Tongue (tissue), 2 donors: ENCODE results near the gene CTDSPL. TPM values are rescaled to one million over a fixed set of nuclear protein-coding genes. Genes with fewer than 3 reads are reported as not detected.

Source experiments
- DNase-seq: peaks from one replicate; pipeline ENCODE4 v3.0.0-alpha.2; 2015
- total RNA-seq: library from RNA; depleted of rRNA; stranded (reverse); fragments of >200 nt; gene quantifications from one replicate; pipeline ENCODE4 v1.2.3, GENCODE V29; 2014

The CTDSPL gene
- total RNA-seq, 1 donor from 2014 or later, result 29.4 TPM

DNA sequence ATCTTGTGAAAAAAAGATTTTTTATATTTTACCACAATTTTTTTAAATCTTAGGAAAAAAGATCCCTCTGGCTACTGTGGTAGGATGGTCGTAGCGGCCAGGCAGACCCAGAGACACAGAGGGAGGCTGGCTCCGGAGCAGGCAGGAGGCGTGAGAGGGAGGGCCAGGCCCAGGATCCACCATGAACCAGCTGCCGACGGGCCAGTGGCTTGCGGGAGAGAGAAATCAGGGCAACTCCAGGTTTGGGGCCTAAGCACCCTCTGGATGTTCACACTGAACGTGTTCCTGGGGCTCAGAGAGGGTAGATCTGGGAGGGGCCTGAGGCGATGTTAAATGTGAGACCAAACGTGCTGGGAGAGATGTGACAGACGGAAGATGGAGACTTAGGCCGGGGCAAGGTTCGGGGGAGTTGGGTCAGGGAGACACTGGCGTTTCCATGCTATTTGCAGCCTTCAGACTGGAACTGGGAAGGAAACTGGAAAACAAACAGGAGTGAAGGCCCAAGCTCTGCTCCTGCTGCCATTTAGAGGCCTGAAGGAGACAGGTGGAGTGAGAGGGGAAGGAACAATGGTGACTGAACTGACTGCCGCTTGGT is 127.3 kb downstream of the CTDSPL start:
- no peak for DNase-seq

DNA sequence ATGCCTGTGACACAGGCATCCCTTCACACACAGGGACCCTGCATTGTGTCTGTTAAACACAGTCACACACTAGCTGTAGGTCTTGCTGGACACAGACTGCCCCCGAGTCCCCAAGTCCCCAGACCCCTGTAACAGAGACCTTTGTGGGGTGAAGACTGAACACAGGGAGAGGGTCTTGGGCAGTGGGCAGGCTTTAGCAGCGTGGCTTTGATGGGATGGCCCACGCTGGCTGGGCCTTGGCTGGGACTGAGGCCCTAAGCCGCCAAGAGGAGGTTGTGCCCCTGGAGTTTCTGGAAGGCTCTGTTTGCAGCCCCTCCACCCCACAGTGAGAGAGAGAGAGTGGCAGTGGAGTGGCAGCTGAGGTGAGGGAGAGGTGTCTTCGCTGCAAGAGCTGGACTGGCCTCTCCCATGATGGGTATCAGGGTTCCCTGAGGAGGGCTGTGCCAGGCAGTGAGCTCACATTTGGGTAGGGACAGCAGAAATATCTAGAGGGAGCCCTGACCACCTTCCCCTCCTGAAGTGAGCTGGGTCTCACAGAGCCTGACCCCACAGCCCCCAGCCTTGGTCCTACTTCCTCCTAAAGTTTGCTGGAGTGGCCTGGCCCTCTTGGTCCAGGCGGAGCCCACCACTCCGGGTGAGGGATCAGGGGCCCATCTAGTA is 128.3 kb downstream of the CTDSPL start:
- DNase-seq, result no peak

DNA sequence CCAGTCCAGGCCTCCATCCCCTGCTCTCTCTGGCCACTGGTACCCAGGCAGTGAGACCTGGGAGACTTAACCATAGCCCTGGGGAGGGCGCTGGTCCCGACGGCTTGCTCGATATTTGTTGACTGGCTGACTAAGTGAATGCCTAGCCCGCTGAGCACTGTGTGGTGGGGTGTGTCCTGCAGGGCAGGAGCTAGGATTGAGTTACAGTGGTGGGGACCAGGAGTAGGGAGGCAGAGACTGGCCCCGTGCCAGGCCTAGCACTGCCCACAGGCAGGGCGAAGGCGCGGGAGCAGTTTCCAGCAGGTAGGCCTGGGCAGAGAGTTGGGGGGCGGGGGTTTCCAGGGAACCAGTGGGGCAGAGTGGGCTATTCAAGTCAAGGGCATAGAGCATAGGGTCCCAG is 128.8 kb downstream of the CTDSPL start, which contains the start of gene VILL:
Gene VILL (plus strand): TSS at position 260 of the 400 bp plus-strand sequence. CDS start 2,887 bp downstream, outside the sequence.
- peak; percentile 45 for DNase-seq

DNA sequence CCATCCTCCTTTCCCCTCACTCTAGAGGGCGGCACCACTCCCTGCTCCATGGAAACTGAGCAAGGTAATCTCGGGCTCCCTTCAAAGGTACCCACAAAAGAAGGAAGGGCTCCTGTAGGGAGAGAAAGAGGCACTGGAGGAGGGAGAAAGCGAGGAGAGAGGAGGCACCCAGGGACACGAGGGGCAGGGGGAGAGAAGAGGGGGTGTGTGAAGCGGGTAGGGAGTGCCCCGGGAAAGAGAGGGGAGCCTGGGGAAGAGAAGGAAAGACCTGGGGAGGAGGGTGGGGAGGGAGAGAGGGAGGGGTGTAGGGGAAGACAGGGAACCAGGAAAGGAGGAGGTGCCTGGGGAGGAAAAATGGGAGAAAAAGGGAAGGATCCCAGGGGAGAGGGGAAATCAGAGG is 129.4 kb downstream of the CTDSPL start:
- no peak for DNase-seq

DNA sequence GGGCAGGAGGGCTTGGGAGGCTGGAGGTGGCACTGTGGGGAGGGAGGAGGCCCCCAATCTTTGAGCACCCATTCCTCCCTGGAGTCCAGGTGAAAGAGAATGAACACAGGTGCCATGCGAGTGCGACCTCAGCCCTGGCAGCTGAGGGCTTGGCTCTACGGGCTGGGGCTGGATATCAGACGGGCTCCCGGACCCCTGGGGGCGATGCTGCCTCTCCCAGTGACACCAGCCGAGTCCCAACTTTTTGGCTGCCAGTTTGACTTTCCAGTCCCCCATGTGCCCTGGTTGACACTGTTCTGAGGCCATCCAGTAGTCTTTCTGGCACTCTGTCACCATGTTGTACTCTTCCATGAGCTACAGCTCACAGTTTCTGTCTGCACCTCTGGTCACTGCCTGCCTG is 130.1 kb downstream of the CTDSPL start:
- no peak for DNase-seq

DNA sequence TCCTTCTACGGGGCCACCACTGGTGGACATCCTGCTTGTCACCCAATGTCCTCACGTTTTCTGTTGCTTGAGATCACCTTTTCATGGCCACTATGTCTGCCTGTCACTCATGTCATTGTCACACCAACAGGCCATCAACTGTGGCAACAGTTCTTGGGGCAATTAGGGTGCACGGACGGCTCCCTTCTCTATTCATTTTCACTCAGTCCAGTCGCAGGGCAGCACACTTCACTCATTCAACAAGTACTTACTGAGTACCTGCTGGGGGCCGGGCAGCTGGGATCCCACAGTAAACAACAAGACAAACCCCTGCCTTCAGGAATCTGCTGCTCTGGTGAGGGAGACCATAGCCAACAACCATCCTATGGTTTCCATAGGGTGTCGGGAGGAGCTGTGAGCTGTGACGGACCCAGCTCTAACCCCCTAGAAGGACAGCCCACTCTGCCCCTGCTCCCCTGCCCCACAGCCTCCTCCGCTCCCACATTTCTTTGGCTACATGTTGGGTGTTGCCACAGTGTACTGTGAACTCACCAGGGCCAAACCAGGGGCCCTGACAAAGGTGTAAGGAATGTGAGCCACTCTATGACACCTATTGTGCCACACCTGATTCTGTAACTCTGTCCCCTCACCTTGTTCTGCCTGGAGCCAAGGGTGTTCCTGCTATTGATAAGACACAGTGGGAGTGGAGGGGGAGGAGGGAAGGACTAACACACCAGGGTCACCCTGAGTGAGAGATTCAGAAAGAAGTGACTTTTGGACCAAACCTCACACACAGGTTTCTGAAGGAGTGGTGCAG is 130.8 kb downstream of the CTDSPL start:
- DNase-seq, result no peak

DNA sequence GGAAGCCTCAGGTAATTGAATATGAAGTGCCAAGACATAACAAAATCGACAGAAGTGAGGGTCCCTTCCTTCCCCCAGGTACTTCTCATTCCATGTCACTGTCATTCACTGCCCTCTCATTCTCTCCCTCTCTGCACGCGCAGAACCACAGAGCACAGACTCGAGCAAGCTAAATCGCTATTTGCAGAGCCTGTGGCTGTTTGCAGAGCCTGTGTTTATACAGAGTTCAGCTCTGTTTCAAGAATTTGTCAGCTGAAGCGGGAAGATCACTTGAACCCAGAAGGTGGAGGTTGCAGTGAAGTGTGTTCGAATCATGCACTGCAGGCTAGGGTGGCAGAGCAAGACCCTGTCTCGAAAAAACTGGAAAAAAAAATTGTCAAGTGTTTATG is 131.4 kb downstream of the CTDSPL start:
- no peak for DNase-seq

DNA sequence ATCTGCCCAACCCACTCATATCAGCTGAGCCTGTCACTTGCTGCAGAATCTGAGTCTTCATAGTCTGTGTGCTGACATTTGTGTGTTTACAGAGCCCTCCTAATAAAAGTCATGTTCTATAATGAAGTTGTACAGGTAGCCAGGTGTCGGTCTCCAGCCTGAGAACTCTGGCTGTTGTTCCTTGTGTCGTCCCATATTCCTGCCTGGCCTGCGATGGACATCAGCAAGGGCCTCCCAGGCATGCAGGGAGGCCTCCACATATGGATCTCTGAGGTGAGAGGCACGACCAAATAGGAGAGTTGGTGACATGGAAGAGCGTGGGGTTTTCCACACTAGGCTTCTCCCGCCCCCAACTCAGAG is 131.8 kb downstream of the CTDSPL start:
- no peak for DNase-seq

DNA sequence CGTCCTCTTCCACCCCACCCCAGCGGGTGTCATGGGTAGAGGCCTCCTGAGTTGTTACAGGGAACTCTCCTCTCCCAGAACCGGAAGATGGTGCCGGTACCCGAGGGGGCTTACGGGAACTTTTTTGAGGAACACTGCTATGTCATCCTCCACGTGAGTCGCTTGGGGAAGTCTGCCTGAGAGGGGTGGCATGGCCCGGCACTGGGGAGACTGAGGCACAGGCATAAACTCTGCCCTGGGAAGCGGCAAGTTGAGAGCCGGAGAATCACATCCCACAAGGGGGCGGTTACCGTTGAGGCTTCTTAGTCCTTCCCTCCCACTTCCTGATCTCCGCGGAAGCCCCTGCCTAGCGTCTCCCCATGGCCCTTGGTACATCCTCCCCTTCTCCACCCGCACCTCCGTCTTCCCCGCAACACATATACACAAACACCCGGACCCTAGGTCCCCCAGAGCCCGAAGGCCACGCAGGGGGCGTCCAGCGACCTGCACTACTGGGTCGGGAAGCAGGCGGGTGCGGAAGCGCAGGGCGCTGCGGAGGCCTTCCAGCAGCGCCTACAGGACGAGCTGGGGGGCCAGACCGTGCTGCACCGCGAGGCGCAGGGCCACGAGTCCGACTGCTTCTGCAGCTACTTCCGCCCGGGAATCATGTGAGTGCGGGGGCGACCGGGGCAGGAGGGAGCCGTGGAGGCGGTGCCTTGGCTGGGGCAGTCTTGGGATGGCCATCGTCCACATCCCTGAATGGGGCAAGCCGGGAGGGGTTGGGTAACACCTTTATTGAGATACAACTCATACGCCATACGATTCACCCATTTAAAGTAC is 132.3 kb downstream of the CTDSPL start:
- peak; percentile 79 for DNase-seq

DNA sequence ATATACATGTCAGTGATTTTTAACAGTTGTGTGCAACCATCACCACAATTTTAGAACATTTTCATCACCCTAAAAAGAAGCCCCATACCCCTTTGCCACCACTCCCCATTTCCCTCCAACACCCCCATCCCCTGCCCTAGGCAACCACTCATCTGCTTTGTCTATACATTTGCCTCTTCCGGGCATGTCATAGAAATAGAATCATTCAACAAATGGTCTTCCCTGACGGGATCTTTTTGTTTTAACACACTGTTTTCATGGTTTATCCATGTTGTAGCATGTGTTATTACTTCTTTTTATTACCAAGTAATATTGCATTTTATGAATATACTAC is 132.9 kb downstream of the CTDSPL start:
- no peak for DNase-seq

DNA sequence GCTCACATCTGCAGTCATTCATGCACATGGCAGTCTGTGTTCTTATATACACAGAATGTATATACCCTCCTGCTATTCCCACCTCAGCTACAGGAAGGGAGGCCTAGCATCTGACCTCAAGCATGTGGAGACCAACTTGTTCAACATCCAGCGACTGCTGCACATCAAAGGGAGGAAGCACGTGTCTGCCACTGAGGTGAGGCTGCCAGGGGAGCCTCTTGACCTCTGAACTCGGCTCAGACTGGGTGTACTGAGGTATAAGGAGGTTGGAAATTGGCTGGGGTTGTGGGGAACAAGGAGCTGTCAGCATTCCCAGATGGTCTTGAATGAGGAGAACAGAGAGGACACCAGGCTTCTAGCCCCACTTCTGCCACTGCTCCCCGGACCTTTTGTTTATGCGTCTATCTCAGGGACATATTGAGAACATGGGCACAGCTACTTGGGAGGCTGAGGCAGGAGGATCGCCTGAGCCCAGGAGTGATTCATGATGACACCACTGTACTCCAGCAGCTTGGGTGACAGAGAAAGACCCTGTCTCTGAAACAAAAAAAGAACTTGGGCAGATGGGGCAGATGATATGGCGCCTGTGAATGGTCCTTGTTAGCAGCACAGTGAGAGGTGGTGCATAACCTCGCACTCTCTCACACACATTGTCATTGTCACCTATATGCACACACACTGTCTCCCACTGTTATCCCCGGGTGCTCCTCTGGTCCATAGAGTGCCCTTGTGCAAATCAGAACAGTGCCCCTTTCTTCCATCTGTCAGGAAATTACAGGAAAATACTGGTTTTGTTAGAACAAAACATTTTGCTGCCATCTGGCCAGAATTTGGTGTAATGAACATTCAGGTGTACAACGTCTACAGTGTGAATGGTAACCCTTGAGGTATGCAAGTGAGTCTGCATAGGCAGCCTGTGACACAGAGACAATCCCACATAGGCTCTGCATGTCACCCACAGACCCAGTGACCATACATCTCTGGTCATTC is 134.3 kb downstream of the CTDSPL start:
- DNase-seq, result no peak

DNA sequence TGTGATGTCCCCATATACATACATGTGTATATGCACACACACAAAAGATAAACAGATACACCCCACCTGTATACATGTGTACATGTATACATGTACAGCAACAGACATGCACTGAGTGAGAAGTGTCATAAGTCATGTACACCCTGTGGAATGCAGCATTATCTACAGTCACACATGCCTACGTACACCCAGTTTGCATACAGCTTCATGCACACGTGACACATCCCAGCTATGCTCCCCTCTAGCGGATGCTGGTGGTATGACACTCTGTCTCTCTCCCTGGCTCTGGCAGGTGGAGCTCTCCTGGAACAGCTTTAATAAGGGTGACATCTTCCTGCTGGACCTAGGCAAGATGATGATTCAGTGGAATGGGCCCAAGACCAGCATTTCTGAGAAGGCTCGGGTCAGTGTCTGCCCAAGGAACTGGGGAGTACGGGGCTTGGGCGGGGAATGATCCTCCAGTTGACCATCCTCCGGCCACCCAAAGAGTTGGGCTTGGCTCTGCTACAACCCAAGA is 135.2 kb downstream of the CTDSPL start:
- peak; percentile 89 for DNase-seq

DNA sequence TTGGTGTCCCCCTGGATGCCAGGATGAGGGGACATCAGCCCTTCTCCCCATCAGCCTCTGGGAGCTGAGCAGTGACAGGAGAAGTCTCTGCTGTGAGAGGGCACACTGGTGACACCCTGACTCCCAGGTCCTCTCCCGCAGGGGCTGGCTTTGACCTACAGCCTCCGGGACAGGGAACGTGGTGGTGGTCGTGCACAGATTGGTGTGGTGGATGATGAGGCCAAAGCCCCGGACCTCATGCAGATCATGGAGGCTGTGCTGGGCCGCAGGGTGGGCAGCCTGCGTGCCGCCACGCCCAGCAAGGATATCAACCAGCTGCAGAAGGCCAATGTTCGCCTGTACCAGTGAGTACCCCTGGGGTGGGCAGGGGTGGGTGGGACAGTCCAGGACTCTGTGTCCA is 135.7 kb downstream of the CTDSPL start:
- DNase-seq, result no peak

DNA sequence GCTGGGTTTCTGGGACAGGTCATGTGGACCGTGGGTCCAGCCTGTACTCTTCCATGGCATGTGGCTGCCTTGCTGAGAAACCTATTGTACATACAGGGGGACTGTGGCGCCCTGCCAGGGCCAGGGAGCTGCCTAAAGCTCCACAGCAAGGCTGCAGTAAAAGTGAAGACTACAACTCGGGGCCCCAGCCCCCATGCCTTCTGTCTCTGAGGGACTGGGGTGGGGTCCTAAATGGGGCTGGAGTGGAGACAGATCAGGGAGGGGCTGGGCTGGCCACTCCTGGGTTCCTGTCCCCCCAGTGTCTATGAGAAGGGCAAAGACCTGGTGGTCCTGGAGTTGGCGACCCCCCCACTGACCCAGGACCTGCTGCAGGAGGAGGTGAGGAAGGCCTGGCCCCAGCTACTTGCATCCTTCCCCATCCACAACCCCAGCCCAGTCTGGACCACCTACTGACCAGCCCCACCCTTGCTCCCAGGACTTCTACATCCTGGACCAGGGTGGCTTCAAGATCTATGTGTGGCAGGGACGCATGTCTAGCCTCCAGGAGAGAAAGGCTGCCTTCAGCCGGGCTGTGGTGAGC is 136.2 kb downstream of the CTDSPL start:
- no peak for DNase-seq

DNA sequence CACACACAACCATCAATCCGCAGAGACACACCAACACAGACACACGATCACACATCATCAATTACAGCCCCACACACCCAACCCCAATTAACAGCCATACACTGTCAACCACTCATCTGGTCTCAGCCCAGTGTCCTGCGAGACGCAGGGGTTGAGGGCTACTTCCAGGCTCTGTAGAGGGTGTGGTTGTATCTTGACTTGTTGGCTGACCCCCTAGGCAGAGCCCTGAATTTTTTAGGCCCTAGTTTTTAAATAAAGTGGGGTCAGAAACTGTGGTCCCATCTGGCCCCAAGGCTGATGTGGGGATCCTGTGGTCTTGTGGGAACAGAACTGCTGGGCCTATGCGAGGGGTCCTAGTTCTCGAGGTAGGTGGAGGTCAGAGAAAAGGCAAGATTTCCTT is 138.2 kb downstream of the CTDSPL start:
- DNase-seq, result no peak

DNA sequence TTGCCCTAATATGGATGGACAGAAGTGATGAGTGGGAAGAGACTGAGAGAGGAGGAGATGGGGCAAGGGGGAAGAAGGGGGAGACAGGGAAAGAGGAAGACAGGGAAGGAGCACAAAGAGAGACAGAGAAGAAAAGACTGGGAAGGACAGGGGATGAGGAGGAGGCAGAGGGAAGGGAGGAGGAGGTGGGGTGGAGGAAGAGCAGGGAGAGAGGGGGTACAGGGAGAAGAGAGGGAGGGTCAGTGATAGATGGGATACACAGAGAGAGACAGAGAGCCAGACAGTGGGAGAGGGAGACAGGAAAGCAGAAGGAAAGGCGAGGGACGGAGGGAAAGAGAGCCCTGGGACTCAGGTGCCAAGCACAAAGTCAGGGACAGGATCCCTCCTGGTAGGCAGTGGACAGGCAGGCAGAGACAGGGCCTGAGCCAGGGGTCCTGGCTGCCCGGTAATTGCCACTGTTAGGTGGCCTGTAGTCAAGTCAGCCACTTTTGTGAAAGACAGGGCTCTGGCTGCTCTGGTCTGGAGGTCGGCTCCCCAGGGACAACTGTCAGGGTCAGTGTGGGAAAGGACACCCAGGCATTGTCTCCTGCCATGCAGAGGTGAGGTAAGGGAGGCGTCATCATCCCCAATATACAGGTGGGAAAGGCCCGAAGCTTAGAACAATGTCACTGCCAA is 138.7 kb downstream of the CTDSPL start:
- no peak for DNase-seq

DNA sequence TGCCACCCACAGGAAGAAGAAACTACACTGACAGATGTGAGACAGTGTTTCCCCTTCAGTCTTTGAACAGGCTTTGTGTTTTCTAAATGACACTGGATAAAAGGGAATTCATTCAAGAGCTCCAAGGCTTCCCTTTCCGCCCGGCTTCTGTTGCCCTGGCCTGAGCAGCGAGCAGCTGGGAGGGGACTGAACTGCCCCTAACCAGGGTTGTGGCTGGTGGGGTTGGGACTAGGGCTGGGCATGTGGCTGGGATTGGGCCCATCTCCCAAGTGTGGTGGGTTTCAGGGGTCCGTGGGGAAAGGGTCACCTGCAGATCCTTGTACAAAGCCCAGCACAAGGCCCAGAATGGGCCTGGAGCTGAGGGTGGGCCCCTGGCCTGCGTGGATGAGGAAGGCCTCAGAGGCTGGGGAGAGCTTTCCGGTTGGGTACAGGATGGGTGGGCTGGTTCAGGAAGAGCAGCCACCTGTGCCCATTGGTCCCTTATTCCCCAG is 139.3 kb downstream of the CTDSPL start:
- DNase-seq, result no peak

DNA sequence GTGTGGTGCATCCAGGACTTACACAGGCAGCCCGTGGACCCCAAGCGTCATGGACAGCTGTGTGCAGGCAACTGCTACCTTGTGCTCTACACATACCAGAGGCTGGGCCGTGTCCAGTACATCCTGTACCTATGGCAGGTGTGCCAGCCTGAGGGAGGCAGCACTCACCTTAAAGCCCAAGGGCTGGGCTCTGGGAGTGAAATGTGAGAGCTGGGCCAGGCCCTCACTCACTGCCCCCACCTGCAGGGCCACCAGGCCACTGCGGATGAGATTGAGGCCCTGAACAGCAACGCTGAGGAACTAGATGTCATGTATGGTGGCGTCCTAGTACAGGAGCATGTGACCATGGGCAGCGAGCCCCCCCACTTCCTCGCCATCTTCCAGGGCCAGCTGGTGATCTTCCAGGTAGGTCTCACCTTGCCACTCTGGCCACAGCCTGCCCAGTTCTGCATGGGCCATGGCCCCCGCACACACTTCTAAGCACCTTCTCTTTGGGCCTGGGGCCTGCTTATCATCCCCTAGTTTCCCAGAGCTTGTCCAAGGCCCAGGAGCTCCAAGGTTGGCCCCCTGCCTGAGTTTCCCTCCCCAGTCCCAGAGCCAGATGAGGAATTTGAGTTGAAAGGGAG is 139.9 kb downstream of the CTDSPL start:
- no peak for DNase-seq

DNA sequence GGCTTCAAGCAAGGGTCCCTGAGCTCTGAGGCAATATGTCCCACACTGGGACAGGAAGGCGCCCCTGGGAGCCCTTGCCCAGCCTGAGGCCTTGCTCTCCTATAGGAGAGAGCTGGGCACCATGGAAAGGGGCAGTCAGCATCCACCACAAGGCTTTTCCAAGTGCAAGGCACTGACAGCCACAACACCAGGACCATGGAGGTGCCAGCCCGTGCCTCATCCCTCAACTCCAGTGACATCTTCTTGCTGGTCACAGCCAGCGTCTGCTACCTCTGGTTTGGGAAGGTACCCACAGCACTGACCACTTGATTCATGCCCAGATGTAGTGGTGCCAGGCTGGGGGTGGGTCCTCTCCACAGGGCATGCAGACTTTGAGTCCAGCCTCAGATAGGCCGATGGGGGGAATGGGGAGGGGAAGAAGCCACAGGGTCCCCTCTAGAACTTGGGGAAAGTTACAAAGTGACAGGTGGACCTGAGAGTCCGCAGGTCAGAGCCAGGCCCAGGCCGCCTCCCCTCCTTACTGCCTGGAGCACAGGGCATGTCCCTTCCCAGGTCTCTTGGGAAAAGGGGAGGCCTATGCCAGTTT is 140.7 kb downstream of the CTDSPL start:
- DNase-seq, result no peak
